HG03196 (cell line): Measurements from ENCODE around the gene SHISA3.
A peak's percentile ranks its signal among the peaks of the same experiment; 100 is the strongest.

Experiments used
- ATAC-seq: cut with Tn5 transposase; IDR thresholded peaks from one replicate; pipeline ENCODE4 v1.9.1; 2021; ENCODE audit not compliant: unreplicated experiment

SHISA3 gene

DNA sequence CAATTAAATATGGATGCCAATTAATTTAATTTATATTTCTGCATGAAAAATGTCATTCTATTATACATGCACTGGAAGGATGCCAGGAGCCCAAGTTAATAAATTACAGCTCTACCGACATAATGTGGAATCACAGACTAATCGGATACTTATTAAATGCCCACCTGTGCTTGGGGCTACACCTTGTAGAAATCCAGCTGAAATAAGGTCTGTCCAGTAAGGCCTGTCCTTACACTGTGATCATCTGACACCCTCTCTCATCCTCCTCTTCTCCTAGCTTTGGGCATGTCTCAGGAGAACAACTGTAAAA lies 6.0 kb upstream of the SHISA3 start:
- ATAC-seq = no peak

DNA sequence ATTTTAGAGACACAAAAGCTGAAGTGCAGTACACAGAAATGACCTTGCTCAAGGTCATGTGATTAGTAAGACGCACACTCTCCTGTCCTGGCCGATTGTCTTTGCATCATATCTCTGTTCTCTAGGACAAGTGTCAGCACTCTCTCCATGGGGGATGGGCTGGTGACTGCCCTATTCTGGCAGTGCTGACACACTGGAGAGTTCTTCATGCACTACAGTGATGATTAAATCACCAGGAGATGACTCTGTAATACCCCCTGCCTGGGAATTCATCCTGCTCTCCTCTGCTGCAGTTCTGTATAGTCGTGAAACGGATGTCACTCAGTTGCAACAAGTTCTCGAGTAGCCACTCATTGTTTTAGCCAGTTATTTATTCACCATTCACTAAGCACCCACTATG lies 5.3 kb upstream of the SHISA3 start:
- ATAC-seq = no peak

DNA sequence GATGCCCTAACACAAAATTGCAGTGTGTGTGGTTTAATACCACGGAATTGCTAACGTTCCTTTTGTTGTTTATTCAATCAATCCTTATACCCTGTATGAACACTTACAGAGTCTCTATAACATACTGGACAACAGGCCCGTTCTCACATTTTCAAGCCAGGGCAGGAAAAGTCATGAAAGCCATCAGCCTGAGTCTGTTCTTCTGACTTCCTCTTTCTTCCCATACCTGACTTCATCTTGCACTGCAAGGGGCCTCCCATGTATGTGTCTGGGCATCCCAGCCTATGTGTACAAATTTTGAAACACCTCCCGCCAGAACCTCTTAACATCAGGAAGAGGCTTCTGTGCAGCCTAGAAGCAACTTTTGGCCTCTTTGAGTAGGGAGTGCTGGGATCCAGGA lies 4.9 kb upstream of the SHISA3 start:
- no peak for ATAC-seq

DNA sequence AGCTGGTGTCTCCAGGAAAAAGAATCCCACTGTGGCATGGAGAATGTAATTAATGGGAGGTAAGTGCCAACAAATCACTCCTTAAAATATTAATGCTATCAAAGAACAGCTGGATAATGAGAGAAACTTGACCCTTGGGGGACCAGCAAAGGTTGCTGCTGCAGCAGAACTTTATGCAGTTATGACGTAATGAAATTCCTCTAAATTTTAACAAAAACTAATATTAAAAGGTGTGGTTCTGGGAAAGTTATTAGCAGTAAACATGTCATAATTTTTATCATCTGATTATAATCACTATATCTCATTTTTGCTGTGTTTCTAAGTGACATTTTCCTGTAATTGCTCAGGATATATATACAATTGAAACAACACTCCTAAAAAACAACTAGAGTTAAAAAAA lies 1.7 kb upstream of the SHISA3 start:
- ATAC-seq = no peak

DNA sequence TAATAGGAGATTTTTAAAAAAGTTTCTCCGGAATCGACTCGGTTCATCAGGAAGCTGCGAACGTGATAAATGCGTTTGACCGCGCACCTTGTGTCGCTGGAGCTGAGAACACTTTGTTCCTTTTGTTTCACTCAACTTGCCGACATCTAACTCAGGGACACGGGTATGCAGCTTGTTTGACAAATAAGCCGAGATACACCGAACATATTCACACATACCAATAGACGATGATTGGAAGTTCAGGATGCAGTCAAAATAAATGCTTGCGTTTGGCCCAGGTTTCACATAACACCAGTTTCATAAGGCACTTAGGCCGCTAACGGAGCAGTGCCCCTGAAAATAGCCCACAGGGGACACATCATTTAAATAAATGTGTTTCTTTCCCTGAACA lies 932 bp upstream of the SHISA3 start:
- ATAC-seq = no peak

DNA sequence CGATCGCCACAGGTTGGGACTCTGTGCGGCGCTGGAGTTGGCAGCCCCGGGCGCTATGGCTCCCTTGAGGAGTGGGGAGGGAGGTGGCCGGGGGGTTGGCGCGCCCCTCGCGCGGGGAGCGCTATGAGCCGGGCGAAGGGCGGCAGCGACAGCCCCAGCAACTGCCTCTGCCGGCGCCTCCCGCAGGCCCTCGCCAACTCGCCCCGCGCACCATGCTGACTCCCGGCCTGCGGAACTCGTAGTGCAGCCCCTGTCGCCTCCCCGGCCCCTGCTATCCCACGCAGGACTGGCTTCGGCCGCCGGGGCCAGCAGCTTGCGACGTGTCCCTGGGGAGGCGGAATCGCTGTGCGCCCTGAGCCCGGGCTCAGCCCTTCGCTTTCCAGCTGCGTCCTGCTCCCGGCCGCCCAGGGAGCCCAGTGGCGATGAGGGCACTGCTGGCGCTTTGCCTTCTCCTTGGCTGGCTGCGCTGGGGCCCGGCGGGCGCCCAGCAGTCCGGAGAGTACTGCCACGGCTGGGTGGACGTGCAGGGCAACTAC lies 415 bp downstream of the SHISA3 start:
- peak; percentile 28 for ATAC-seq

DNA sequence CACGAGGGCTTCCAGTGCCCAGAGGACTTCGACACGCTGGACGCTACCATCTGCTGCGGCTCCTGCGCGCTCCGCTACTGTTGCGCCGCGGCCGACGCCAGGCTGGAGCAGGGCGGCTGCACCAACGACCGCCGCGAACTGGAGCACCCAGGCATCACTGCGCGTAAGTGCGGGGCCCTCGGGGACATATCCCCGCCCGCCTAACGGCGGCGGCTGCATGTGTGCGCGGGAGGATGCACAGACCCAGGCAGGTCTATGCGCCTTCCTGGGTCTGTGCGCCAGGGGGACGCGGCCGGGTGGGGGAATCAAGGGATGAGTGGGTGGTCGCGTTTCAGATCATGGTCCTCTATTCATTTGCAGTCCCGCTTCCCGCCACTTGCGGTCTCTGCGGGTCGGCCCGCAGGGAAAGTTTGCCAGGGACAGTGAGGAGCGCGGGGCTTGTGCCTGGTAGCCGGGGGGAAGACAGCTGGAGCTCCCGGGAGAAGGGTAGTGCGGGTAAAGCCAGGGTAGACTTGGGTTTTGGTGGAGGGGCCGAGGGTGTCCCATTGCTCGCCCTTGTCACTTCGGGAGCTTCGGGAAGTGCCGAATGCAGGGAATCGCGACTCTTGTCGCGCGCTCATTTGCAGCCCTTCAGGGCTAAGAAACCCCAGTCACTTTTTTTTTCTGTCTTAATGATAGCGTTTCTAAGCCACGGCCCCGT lies 1.0 kb downstream of the SHISA3 start:
- peak; percentile 28 for ATAC-seq

DNA sequence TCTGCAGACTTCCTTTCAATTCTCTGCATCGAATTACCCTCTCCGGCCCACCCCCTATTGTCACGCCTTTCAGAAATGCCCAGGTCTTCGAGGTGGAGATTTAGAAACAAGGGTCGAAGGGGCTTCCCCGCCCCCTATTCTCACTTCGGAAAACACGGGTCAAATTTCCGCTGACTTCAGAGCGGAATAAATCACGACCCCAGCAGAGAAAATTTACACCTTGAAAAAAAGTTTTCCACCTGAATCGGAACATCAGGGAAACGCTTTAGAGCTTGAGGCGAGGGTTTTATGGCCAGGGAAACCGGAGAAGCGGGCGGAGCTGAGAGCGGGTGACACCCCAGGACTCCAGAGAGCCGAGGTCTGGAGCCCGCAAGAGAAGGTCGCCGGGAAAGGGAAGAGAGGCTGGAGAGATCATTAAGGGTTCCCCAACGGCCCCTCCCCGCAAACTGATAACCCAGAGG lies 1.6 kb downstream of the SHISA3 start:
- no peak for ATAC-seq

DNA sequence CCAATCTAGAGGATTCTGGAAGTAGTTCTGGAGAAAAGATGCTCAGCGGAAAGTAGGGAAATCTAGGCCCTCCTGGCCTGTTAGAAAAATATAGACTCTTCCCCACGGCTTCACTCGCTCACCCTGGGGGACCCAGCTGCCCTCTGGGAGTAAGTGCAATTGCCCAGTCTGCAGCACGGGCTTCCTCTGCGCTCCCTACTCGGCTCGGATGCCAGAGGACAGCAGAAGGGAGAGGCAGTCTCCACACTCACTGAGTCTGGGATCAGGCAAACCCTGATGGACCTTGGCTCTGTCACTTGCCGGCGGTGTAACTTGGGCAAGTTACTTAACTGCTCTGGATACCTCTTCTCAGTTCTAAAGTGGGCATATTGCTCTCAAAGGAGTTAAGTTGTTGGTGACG lies 2.1 kb downstream of the SHISA3 start:
- no peak for ATAC-seq

DNA sequence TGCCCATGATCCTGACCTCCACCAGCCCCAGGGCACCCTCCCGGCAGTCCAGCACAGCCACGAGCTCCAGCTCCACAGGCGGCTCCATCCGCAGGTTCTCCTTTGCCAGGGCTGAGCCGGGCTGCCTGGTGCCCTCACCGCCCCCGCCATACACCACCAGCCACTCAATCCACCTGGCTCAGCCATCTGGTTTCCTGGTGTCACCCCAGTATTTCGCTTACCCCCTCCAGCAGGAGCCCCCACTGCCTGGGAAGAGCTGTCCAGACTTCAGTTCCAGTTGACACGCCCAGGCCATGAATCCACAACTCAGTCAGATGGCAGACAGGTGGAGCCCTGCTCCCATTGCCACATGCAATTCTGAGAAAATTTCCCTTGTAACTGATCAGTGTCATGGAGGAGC lies 3.9 kb downstream of the SHISA3 start:
- no peak for ATAC-seq

DNA sequence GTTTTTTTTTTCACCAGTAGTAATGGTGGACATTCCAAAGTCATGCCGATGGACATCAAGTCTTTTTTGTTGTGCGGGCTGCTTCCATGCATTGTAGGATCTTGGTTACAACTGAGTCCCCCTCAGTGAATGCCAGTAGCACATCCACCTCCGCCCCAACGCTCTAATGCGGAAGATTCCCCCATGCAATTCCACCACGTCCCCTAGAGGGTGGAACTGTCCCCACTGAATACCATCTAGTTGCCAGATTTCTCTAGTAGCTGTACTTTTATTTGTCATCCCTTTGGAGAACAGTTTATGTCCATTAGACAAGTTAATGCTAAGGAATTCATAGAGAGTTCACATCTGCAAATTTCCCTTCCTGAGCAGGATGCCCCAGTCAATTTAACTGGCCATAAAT lies 6.7 kb downstream of the SHISA3 start:
- ATAC-seq = no peak

DNA sequence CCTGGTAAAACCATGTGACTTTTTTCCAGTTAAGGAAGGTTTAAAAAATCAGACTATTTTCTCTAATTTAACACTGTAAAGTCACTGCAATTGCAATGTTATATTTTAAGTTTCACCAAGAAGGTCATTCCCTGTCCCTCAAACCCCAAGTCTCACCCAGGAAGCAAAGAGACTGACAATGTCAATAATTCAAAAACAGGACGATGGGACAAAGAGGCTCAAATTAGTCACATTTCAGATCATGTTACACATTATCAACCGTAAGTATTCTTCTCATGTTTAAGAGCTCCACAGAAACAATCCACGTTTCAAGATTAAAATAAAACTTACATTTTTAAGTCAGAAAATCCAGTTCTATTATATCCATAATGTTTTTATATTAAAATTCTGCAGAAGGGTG lies 13.2 kb downstream of the SHISA3 start:
- no peak for ATAC-seq

DNA sequence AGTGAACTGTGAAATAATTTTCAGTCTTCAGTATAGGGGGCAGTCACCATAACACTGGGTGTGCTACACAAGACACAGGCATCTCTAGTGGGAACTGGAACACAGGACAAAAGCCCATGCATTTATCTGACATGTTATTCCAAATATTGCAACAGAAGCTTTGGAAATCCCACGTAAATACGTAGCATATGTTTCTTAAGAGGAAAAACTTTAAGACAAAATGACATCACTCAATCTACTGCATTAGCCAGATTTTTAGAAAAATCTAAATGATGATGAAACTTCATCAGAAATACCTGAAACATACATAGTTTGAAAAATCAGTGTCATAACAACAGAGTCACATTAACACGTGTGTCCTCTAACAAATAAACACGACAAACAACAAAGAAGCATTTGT lies 14.5 kb downstream of the SHISA3 start:
- no peak for ATAC-seq

DNA sequence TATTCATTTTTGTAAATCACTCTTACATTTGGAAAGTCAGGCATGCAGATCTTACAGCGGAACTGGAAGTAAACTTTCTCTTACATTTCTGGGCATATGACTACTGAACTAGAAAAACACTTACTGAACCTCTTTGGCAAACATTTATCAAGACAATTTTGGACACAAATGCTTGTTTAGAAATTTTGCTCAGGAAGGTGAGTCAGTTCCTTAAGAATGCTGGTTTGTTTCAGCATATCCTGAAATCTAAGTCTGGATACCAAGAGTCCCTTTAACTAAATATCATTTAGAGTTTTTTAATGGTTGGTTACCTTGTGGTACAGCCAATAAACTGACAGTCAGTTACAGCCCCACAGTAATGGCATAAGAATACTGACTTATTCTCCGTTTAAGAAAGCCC lies 15.0 kb downstream of the SHISA3 start:
- no peak for ATAC-seq

DNA sequence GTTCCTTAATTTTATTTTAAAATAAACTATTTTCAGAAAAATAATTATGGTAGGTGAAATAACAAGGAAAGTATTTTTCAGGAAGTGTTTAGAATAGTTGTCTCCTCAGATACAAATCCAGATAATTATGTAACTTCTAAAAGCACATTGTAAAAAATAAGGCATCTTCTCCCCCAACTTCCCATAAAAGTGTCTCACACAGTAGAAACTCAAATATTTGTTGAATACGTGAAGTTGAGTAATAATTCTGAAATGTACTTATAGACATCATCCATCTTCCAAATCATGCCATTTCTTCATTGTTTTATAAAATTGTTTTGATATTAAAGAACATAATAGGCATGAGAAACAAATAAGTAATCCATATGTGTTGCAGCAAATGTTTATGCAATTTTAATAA lies 18.0 kb downstream of the SHISA3 start:
- ATAC-seq = no peak

DNA sequence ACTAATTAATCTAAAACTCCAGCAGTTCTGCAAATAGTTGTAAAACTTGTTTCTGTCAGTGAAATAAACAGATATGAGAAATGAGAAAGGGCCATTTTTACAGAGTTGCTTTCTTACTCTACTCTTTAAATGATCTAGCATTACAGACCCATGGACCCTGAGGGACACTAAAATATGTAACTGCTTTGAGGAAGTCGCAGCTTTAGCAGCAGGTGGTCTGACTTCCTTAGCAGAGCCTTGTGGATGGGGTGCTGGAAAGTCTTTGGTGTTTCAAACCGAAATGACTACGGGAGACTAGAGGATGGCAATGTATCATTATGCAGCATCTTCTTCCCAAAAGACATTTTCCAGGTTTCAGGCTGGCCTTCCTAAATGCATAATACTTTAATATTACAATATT lies 18.7 kb downstream of the SHISA3 start:
- ATAC-seq = no peak

DNA sequence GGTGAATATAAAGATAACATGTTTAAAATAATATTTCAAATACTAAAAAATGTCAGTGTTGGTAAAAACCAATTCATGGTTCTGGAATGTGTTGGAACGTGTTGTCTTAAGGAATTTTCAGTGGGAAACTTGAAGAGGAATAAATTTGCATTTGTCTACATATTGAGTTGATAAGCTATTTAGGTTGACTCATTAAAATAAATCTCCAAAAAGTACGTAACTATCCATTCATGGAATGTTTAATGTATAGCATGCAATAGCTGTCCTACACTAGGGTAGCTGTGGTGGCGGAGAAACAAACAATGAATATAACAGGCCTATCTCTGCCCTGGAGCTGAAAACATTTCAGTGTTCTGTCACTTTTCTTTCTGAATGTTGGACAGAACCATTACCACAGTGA lies 20.3 kb downstream of the SHISA3 start:
- no peak for ATAC-seq

DNA sequence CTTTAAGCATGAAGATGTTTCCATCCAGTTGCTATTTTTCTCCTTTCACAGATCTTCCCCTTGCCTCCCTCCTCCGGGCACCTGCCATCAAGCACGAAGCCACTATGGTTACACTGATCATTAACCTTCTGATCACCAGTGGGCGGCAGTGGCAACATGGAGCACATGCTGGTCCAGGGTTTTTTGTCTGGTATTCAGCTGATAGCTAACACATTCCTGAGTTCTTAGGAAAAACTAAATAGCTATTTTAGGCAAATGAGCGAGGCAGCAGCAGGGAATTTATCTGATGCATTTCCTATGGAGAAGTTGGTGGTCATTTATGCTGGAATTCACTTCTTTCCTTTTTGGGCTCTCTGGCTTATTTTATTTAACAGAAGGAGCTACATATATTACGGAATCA lies 22.9 kb downstream of the SHISA3 start:
- ATAC-seq = no peak

DNA sequence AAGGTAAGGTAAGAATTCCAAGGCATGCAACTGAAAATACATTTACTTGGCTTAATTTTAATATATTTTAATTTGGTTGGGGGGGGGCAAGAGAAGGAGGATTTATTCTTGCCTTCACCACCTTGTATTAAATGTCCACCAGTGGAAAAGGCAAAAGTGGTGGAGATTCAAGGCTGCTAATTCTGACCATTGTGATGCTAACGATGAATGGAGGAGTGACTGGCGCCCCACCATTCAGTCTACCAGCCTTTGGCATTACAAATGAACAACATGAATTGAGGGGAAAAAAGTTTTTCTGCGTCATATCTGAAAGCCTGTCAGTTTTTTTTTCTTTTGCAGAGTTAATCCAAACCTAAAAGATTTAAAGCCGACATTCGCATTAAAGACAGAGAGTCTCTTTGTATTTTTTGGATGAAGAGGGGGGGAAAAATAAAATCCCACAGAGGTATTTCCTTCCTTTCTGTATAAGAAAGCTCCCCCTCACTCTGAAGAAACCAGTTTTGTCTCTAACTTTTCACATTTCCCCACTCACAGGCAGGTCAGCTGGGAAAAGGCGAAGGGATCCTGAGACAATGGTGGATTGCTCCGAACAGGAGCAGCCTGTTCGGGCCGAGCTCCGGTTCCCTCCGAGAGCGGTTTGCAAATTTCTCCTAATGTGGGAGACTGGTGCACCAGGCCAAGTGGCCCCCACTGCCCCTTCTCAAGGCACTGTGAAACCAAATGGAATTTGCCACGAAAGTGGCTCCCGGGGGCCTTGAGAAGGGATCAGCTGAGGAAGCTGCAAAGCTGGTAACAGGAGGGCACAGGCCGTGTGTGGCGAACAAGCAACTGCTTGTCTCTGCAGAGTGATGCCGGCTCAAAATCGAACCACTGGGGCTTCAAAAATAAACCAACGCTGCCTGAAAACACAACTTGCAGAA lies 28.1 kb downstream of the SHISA3 start:
- ATAC-seq = no peak

DNA sequence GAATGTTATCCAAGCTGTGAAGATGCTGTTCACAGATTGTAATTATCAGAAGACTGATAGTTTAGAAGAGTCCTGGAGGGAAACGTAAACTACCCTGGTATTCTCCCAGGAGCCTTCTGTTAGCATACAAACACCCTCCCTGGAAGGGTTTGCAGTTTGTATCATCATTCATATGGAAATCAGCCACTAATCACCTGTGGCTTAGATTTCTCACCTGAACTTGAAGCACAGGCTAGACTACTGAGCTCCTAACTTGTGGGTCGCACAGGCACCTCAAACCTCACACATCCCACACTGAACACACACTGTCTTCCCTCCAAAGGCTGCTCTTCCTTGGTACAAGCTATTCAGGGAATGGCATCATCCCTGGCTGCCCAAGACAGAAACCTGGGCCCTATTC lies 30.7 kb downstream of the SHISA3 start:
- no peak for ATAC-seq

DNA sequence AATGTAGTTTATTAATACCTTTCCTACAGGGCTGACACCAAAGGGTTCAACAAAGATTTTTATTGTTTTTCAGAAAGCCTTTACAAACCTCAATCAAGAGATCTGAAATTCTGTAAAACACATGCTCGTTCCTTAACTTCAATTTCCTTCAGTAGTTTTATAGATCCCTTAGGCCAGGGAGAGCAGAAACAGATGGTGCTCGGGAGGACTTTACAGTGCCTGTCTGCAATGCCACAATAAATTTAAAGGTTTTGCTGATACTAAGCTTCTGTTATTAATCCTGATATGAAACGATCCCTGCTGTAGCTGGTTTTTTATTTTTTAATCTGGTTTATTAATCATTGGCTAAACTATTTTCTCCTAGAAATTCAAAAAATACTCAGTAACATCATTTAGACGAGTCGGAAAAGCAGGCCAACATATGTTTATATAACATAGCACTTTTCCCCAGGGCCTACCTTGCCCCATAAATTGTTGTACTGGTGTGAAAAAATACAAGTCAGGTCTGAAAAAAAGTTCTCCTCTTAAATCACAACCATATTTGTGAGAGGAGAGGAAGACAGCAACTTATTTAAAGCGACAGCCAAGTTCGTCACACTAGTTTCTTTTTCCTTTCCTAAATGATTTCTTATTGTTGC lies 39.8 kb downstream of the SHISA3 start:
- ATAC-seq = no peak

DNA sequence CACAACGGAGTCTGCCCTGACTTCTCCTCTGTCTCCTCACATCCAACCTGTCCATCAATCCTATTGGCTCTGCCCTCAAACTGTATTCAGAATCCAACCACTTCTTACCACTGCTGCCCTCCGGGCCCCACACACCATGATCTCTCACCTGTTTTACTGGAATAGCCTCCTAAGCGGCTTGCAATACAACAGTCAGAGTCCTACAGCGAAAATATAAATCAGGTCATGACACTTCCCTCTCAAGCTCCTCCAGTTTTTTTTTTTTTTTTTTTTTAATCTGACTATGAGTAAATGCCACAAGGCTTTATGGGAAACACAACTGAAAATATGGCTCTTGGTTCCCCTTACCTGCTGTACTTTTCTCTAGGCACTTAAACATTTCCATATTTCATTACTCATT lies 42.8 kb downstream of the SHISA3 start:
- ATAC-seq = no peak
